Esophagus squamous epithelium (tissue), 4 donors: ENCODE data around the gene JARID2.

Experiments
- POLR2A ChIP-seq, 4 donors: fragments of 450-650 bp; IDR thresholded peaks; one replicate each; pipeline ENCODE4 v1.6.1; 2017; ENCODE audit warnings: antibody characterized with exemption in 4 of 4, mild to moderate bottlenecking in 4 of 4, moderate library complexity in 3 of 4
- TF ChIP-seq, protein P1 (sequence below), 6 experiments: fragments of 450-650 bp in 4 of 6; fragments of 200-600 bp in 2 of 6; sonication (generic) in 2 of 6; IDR thresholded peaks; one replicate each; pipeline ENCODE4 v1.5.1; 2016 to 2019; ENCODE audit warnings: antibody characterized with exemption in 6 of 6, mild to moderate bottlenecking in 4 of 6, moderate library complexity in 4 of 6

DNA sequence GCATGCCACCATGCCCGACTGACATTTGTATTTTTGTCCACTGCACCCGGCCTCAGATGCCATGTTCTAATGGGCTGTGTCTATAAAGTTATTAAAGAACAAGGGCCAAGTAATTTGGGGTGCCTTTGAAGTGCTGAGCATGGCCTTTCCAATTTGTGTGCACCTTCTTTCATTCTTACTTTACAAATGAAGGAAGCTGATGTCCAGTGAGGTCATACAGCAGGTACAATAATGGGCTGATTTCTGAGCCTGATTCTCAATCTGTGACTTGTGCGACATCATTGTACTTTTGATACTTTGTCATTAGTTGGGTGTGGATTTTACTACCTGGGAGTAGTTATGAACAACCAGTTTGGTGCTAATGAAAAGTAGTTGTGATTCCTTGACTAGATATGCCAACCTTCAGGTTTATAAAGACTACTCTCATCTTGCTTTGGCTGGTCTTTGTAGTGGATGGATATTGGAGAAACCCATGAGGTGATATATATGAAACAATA, 94.3 kb downstream of the JARID2 start:
- TF ChIP-seq, protein P1, sequence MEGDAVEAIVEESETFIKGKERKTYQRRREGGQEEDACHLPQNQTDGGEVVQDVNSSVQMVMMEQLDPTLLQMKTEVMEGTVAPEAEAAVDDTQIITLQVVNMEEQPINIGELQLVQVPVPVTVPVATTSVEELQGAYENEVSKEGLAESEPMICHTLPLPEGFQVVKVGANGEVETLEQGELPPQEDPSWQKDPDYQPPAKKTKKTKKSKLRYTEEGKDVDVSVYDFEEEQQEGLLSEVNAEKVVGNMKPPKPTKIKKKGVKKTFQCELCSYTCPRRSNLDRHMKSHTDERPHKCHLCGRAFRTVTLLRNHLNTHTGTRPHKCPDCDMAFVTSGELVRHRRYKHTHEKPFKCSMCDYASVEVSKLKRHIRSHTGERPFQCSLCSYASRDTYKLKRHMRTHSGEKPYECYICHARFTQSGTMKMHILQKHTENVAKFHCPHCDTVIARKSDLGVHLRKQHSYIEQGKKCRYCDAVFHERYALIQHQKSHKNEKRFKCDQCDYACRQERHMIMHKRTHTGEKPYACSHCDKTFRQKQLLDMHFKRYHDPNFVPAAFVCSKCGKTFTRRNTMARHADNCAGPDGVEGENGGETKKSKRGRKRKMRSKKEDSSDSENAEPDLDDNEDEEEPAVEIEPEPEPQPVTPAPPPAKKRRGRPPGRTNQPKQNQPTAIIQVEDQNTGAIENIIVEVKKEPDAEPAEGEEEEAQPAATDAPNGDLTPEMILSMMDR (IDR thresholded peaks at IDR 0.05): no peak
- TF ChIP-seq POLR2A (IDR thresholded peaks at IDR 0.05): no peak
